Suppressor macrophage (primary cell): ENCODE data around the gene EIF1.

Experiments used
- DNase-seq, 4 experiments: peaks; one replicate each; pipeline ENCODE4 v3.0.0-alpha.2; 2020 to 2022

Gene EIF1

DNA sequence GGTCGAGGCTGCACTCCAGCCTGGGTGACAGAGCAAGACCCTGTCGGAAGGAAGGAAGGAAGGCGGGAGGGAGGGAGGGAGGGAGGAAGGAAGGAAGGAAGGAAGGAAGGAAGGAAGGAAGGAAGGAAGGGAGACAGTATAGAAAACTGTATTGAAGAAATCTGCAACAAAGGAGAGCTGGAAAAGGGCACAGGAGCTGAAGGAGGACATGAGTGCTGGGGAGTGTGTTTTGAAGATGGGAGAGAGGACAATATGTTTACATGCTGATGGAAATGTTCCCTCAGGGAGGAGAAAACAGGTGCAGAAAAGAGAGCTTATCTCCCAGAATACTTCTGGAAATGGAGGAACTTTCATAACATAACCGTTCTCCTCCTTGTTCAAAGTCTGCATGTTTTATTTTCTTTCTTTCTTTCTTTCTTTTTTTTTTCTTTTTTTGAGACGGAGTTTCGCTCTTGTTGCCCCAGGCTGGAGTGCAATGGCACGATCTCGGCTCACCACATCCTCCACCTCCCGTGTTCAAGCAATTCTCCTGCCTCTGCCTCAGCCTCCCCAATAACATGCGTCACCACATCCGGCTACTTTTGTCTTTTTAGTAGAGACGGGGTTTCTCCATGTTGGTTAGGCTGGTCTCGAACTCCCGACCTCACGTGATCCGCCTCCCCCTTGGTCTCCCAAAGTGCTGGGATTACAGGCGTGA lies 48.4 kb downstream of the EIF1 start:
- no peak for DNase-seq

DNA sequence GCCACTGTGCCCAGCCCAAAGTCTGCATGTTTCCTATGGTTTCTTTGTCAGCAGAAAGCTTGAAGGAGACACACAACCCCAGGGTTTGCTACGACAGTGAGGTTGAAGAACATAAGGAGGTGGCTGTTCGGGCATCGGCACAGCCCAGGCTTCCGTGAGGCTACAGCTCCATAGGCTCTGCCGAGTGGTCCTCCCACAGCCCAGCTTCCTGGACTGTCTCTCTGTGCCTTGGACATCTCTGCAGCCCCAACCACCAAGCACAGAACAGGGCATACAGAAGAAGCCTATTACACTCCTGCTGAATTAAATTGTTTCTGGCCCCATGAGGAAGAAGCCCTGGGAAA lies 49.0 kb downstream of the EIF1 start:
- no peak for DNase-seq

DNA sequence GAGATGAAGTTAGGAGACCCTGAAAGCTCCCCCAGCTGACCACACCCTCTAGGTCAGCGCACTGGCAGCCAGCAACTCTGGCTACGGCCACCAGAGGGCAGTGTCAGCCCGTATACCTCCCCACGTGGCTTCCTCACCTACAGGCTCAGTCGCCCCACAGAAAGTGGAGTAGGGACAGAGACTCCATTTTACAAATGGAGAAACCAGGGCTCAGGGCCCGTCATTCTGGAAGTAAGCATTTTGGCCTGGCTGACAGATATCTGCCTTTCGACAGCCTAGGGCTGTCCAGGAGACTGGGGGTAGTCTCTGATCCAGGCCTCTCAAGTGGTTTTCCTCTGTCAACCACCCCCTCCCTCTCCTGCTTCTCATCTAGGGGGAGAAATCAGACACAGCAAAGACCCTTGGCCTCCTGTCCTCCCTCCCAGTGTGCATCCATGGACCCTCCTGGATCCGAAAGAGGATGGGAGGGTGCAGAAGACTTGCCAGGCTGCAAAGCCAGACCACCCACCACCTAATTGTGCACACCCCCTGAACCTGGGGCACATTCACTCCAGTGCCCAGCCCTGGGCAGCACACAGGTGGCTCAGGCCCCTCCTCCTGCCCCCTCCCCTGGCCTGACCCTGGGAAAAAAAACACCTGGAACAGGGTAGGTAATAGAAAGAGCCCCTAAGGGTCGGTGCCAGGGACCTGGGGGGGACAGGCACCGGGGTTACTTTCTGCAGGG lies 49.6 kb downstream of the EIF1 start:
- peak; percentile 80 to 89 (median 86) for DNase-seq

DNA sequence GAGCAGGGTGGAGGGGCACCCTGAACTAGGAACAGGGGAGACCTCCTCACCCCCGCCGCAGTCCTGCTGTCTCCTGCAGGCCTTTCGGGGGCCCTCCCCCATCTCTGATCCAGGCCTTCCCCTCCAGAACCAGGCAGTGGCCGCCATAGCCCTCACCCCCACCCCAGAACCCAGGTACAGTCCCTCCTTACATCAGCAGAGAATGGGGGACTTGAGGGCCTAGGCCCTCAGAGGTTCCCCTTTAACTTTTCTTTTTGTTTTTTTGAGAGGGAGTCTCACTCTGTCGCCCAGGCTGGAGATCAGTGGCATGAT lies 50.1 kb downstream of the EIF1 start:
- DNase-seq = no peak

DNA sequence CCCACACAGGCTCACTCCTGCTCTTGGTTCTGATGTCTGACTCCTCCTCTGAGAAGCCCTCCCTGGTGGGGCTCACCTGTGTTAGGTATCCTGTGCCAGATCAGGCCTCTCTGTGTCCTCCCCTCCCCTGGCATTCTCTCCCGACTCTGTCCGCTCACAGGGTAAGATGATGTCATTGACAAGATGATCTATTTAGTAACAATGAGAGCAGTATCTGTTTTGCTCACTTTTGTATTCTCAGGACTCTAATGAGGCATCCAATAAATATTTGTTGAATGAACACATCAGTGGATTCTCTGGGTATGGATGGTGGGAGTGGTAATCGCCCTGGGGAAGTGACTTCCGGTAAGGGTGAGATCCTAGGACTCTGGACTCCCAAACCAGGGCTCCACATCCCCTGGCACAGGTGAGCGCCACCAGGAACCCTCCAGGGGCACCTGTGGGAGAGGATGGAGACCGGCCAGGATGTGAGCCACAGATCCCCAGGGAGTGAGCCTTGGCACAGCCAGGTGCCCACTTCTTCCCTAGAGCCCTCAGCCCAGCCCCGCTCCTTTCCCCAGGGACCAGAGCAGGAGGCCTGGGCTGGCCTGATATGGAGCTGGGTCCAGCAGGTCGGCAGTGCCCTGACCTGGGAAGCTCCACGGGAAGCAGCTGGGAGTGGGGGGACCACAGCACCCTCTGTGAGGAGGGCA lies 51.1 kb downstream of the EIF1 start:
- no peak for DNase-seq

DNA sequence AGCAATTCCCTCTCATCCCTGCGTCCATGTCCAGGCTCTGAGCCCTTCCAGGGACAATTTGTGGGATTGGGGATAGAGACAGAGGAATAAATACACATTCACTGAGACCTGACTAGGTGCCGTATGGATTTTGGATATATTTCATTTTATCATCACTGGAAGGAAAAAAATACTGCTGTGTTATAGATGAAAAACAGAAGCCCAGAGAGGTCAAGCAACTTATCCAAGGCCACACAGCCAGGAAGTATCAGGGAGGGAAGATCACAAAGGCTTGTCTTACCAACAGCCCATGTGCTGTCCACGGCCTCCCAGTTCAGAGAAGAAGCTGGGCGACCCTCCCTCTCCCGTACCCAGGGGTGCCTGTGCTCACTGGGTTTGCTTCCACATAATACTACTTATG lies 51.8 kb downstream of the EIF1 start:
- DNase-seq = no peak

DNA sequence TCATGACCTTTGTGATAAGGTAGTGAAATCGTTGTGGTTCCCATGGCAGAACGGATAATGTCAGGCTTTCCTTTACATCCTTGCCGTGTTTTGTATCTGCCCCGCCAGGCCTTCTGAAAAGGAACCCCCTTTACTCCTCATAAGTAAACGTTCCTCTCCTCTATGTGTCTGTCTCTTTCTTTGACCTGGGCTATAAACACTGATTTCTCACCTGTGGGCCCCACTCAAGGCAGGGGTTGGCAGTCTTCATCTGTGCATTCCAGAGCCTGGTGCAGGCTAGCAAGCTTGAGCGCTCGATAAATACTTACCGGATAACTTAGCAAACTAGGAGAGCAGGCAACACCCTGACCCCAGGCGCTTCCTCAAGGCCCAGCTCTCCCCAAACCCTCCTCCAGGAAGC lies 53.0 kb downstream of the EIF1 start:
- no peak for DNase-seq
